HepG2 (cell line): ENCODE results near the gene AAGAB. TPM values are rescaled to one million over a fixed set of nuclear protein-coding genes. Genes with fewer than 3 reads are reported as not detected.

Experiments used
- FOXA3 ChIP-seq: IDR thresholded peaks from 2 replicates; pipeline ENCODE4 v1.6.1; 2016; ENCODE audit warnings: missing genetic modification reagents, missing compliant biosample characterization
- KDM3A ChIP-seq: IDR thresholded peaks from 2 replicates; pipeline ENCODE4 v1.6.1; 2018; ENCODE audit warnings: low read depth, missing compliant biosample characterization
- NR2F1 ChIP-seq, 2 experiments: fragments of 450-650 bp in 1 of 2; formaldehyde crosslinking in 1 of 2; IDR thresholded peaks; 2 replicates each; pipeline versions ENCODE4 v1.5.0 to v1.6.1; 2016 to 2020; ENCODE audit warnings: mild to moderate bottlenecking in 1 of 2, missing compliant biosample characterization in 1 of 2, missing genetic modification reagents in 1 of 2, moderate library complexity in 1 of 2
- RAD21 ChIP-seq: fragments of 450-650 bp; formaldehyde crosslinking; IDR thresholded peaks from 2 replicates; pipeline ENCODE4 v1.5.0; 2020; ENCODE audit warnings: mild to moderate bottlenecking
- SIX4 ChIP-seq: sonication (generic); formaldehyde crosslinking; IDR thresholded peaks from 2 replicates; pipeline ENCODE4 v1.4.0; 2020; ENCODE audit warnings: missing genetic modification reagents
- SMC3 ChIP-seq: IDR thresholded peaks from 2 replicates; pipeline ENCODE4 v1.6.1; 2011; ENCODE audit warnings: low read length, improper control_type of control experiment
- YY1 ChIP-seq: IDR thresholded peaks from 2 replicates; pipeline ENCODE4 v1.6.1; 2011; ENCODE audit warnings: low read length, low read depth, moderate library complexity, mild to moderate bottlenecking; ENCODE audit not compliant: insufficient read depth, insufficient replicate concordance
- ZNF12 ChIP-seq: sonication (generic); formaldehyde crosslinking; IDR thresholded peaks from 2 replicates; pipeline ENCODE4 v1.5.0; 2020; ENCODE audit warnings: missing genetic modification reagents
- ZNF614 ChIP-seq: IDR thresholded peaks from 2 replicates; pipeline ENCODE4 v1.6.1; 2018; ENCODE audit warnings: missing biosample characterization, missing genetic modification reagents, inconsistent platforms, borderline replicate concordance
- ZNF660 ChIP-seq: sonication (generic); formaldehyde crosslinking; IDR thresholded peaks from 2 replicates; pipeline ENCODE4 v1.5.1; 2020; ENCODE audit warnings: mild to moderate bottlenecking, low read depth, missing genetic modification reagents, borderline replicate concordance
- ZNF720 ChIP-seq: sonication (generic); formaldehyde crosslinking; IDR thresholded peaks from 2 replicates; pipeline ENCODE4 v1.4.0; 2020; ENCODE audit warnings: missing genetic modification reagents
- polyA plus RNA-seq, 8 experiments: library from polyadenylated mRNA; depleted of rRNA in 3 of 8; stranded (reverse) in 7 of 8; unstranded in 1 of 8; fragments of >200 nt; fragmentation: Illumina TruSeq in 4 of 8; extraction: Trizol in 4 of 8; gene quantifications; 2 replicates each; pipeline versions ENCODE4 v1.2.1 to v1.2.3, GENCODE V29; 2011 to 2016; ENCODE audit warnings: low read depth in 4 of 8, missing spikeins in 1 of 8, mixed read lengths in 1 of 8; ENCODE audit not compliant: insufficient read depth in 1 of 8
- total RNA-seq, 5 experiments: library from RNA; depleted of rRNA; stranded (reverse); fragments of >200 nt; fragmentation: Illumina TruSeq; extraction: Trizol; gene quantifications; 2 replicates each; pipeline ENCODE4 v1.2.3, GENCODE V29; 2016; ENCODE audit warnings: low read depth in 1 of 5
- TF ChIP-seq, protein P1 (sequence below): IDR thresholded peaks from 2 replicates; pipeline ENCODE4 v1.6.1; 2016
- TF ChIP-seq, protein P2 (sequence below): sonication (generic); formaldehyde crosslinking; IDR thresholded peaks from 2 replicates; pipeline ENCODE4 v1.5.0; 2020; ENCODE audit warnings: missing genetic modification reagents
- TF ChIP-seq, protein P3 (sequence below): sonication (generic); formaldehyde crosslinking; IDR thresholded peaks from 2 replicates; pipeline ENCODE4 v1.4.0; 2020; ENCODE audit warnings: mild to moderate bottlenecking, missing genetic modification reagents, borderline replicate concordance
- TF ChIP-seq, protein P4 (sequence below): IDR thresholded peaks from 2 replicates; pipeline ENCODE4 v1.4.0; 2020; ENCODE audit warnings: mild to moderate bottlenecking, missing genetic modification reagents
- TF ChIP-seq, protein P5 (sequence below), 2 experiments: sonication (generic) in 1 of 2; formaldehyde crosslinking in 1 of 2; IDR thresholded peaks; 2 replicates each; pipeline versions ENCODE4 v1.5.1 to v1.6.1; 2011 to 2020; ENCODE audit warnings: borderline replicate concordance in 1 of 2, low read depth in 1 of 2, low read length in 1 of 2, mild to moderate bottlenecking in 1 of 2, missing genetic modification reagents in 1 of 2, moderate library complexity in 1 of 2

AAGAB gene
- total and polyA plus RNA-seq, 2 of the 13 experiments (the other 11 are each of a cell fraction or from before 2014, with no cell fraction given), result 8.0 to 34.9 TPM

DNA sequence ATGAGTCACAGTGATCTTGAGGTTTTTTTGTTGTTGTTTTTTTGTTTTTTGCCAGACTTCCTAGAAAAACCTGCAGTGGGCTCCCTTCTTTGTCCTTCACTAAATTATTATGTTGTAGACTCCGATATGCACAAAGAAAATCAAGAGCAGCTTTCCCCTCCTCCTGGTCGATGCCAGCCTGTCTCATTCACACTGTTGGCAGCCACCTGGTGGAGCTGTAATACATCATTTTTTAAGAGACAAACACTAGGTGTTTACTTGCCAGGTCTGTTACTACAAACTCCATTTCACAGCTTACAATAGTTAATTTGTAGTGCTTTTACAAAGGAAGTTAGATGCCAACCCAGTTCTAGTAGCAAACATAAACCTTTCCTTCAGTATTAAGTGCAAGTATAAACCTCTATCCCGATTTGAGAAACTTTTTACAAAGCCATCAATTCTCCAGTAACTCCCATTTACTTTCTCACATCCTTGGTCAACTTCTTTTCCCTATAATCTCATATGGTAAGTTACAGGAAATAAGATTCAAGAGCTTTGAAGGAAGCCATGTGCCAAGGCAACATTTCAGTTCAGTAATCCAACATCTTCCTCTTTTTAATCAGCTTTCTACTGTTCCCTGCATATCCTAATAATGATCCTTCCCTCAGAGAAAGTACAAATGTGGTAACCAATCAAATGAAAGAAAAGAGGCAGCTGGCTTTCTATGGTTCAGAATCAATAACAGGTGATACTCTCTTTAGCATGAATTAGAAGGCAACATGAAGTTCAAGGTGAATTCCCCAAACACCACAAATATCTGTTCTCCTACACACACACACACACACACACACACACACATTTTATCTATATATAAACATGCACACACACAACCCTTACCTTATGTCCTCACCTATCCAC is 14.0 kb downstream of the AAGAB start (continued):
- TF ChIP-seq SIX4 (CRISPR knock-in tag) (no peak), SMC3 (peak; percentile 54; the same call in 1 of the 2 replicates), NR2F1 (CRISPR knock-in tag; IDR thresholded peaks at IDR 0.05) (no peak), KDM3A (no peak), ZNF660 (no peak), YY1 (no peak), ZNF614 (no peak), FOXA3 (CRISPR knock-in tag) (0 out of 2 replicates have a peak, but pooled peaks have one; percentile 8), ZNF720 (CRISPR knock-in tag) (no peak), ZNF12 (CRISPR knock-in tag) (no peak), RAD21 (CRISPR knock-in tag) (0 out of 2 replicates have a peak, but pooled peaks have one; percentile 11)
- TF ChIP-seq, protein P1, sequence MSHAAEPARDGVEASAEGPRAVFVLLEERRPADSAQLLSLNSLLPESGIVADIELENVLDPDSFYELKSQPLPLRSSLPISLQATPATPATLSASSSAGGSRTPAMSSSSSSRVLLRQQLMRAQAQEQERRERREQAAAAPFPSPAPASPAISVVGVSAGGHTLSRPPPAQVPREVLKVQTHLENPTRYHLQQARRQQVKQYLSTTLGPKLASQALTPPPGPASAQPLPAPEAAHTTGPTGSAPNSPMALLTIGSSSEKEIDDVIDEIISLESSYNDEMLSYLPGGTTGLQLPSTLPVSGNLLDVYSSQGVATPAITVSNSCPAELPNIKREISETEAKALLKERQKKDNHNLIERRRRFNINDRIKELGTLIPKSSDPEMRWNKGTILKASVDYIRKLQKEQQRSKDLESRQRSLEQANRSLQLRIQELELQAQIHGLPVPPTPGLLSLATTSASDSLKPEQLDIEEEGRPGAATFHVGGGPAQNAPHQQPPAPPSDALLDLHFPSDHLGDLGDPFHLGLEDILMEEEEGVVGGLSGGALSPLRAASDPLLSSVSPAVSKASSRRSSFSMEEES (CRISPR knock-in tag), result no peak
- TF ChIP-seq, protein P2, sequence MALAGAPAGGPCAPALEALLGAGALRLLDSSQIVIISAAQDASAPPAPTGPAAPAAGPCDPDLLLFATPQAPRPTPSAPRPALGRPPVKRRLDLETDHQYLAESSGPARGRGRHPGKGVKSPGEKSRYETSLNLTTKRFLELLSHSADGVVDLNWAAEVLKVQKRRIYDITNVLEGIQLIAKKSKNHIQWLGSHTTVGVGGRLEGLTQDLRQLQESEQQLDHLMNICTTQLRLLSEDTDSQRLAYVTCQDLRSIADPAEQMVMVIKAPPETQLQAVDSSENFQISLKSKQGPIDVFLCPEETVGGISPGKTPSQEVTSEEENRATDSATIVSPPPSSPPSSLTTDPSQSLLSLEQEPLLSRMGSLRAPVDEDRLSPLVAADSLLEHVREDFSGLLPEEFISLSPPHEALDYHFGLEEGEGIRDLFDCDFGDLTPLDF (CRISPR knock-in tag), result no peak
- TF ChIP-seq, protein P3, sequence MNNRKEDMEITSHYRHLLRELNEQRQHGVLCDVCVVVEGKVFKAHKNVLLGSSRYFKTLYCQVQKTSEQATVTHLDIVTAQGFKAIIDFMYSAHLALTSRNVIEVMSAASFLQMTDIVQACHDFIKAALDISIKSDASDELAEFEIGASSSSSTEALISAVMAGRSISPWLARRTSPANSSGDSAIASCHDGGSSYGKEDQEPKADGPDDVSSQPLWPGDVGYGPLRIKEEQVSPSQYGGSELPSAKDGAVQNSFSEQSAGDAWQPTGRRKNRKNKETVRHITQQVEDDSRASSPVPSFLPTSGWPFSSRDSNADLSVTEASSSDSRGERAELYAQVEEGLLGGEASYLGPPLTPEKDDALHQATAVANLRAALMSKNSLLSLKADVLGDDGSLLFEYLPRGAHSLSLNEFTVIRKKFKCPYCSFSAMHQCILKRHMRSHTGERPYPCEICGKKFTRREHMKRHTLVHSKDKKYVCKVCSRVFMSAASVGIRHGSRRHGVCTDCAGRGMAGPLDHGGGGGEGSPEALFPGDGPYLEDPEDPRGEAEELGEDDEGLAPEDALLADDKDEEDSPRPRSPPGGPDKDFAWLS (CRISPR knock-in tag), result no peak
- TF ChIP-seq, protein P4, sequence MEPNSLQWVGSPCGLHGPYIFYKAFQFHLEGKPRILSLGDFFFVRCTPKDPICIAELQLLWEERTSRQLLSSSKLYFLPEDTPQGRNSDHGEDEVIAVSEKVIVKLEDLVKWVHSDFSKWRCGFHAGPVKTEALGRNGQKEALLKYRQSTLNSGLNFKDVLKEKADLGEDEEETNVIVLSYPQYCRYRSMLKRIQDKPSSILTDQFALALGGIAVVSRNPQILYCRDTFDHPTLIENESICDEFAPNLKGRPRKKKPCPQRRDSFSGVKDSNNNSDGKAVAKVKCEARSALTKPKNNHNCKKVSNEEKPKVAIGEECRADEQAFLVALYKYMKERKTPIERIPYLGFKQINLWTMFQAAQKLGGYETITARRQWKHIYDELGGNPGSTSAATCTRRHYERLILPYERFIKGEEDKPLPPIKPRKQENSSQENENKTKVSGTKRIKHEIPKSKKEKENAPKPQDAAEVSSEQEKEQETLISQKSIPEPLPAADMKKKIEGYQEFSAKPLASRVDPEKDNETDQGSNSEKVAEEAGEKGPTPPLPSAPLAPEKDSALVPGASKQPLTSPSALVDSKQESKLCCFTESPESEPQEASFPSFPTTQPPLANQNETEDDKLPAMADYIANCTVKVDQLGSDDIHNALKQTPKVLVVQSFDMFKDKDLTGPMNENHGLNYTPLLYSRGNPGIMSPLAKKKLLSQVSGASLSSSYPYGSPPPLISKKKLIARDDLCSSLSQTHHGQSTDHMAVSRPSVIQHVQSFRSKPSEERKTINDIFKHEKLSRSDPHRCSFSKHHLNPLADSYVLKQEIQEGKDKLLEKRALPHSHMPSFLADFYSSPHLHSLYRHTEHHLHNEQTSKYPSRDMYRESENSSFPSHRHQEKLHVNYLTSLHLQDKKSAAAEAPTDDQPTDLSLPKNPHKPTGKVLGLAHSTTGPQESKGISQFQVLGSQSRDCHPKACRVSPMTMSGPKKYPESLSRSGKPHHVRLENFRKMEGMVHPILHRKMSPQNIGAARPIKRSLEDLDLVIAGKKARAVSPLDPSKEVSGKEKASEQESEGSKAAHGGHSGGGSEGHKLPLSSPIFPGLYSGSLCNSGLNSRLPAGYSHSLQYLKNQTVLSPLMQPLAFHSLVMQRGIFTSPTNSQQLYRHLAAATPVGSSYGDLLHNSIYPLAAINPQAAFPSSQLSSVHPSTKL (CRISPR knock-in tag), result no peak
- TF ChIP-seq, protein P5, sequence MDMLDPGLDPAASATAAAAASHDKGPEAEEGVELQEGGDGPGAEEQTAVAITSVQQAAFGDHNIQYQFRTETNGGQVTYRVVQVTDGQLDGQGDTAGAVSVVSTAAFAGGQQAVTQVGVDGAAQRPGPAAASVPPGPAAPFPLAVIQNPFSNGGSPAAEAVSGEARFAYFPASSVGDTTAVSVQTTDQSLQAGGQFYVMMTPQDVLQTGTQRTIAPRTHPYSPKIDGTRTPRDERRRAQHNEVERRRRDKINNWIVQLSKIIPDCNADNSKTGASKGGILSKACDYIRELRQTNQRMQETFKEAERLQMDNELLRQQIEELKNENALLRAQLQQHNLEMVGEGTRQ (IDR thresholded peaks at IDR 0.05; ENCODE audit: low read depth, low read length), result no peak
- TF ChIP-seq, protein P5 (CRISPR knock-in tag; IDR thresholded peaks at IDR 0.05; ENCODE audit: borderline replicate concordance), result no peak
